Measurements from ENCODE around the gene PCYOX1L.
A peak's percentile ranks its signal among the peaks of the same experiment; 100 is the strongest.

Gene PCYOX1L

DNA sequence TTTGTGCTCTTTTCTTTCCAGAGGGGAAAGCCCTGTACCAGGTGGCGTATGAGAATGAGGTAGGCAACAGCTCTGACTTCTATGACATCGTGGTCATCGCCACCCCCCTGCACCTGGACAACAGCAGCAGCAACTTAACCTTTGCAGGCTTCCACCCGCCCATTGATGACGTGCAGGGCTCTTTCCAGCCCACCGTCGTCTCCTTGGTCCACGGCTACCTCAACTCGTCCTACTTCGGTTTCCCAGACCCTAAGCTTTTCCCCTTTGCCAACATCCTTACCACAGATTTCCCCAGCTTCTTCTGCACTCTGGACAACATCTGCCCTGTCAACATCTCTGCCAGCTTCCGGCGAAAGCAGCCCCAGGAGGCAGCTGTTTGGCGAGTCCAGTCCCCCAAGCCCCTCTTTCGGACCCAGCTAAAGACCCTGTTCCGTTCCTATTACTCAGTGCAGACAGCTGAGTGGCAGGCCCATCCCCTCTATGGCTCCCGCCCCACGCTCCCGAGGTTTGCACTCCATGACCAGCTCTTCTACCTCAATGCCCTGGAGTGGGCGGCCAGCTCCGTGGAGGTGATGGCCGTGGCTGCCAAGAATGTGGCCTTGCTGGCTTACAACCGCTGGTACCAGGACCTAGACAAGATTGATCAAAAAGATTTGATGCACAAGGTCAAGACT is 10.3 kb downstream of the PCYOX1L start:
- H3K27me3 ChIP-seq (replicated peaks; ENCODE audit: control insufficient read depth, insufficient read depth, low read length), result no peaks in the 10 kb centered on the region
- peaks cover 3% of the 10 kb centered on the region for H3K36me3 ChIP-seq (ENCODE audit: control insufficient read depth, insufficient read depth, low read length)
- H3K4me3 ChIP-seq (replicated peaks; ENCODE audit: low read depth, low read length), result no peak overlapping the region
- no peak for DNase-seq (ENCODE audit: extremely low read depth, insufficient read length)
- TF ChIP-seq, protein P1, sequence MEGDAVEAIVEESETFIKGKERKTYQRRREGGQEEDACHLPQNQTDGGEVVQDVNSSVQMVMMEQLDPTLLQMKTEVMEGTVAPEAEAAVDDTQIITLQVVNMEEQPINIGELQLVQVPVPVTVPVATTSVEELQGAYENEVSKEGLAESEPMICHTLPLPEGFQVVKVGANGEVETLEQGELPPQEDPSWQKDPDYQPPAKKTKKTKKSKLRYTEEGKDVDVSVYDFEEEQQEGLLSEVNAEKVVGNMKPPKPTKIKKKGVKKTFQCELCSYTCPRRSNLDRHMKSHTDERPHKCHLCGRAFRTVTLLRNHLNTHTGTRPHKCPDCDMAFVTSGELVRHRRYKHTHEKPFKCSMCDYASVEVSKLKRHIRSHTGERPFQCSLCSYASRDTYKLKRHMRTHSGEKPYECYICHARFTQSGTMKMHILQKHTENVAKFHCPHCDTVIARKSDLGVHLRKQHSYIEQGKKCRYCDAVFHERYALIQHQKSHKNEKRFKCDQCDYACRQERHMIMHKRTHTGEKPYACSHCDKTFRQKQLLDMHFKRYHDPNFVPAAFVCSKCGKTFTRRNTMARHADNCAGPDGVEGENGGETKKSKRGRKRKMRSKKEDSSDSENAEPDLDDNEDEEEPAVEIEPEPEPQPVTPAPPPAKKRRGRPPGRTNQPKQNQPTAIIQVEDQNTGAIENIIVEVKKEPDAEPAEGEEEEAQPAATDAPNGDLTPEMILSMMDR (IDR thresholded peaks at IDR 0.05; ENCODE audit: insufficient read depth, low read length, poor library complexity, severe bottlenecking), result no peak

DNA sequence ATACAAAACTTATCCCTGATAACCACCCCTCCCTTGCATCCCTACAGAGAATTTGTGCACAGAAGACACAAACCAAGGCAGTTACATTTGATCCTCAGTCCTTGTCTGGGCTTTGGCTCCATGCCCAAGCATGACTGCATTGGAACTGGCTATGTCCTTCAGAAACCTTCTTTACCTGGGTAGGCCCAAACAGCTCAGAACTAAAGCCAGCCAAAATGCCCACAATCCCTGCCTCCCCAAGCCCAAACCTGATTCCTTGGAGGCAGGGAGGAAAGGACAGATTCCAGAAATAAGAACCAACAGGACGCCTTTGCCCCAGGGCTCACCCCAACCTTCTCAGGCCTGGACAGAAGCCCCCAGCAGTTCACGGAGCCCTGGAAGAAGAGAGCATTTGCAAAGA is 13.0 kb downstream of the PCYOX1L start:
- no peak for DNase-seq (ENCODE audit: extremely low read depth, insufficient read length)
- Histone ChIP-seq H3K27me3 (replicated peaks; ENCODE audit: control insufficient read depth, insufficient read depth, low read length) (no peaks in the 10 kb centered on the region), H3K36me3 (ENCODE audit: control insufficient read depth, insufficient read depth, low read length) (no peaks in the 10 kb centered on the region; the same call in none of the 2 replicates), H3K4me3 (replicated peaks; ENCODE audit: low read depth, low read length) (no peak overlapping the region)
- TF ChIP-seq, protein P1 (IDR thresholded peaks at IDR 0.05; ENCODE audit: insufficient read depth, low read length, poor library complexity, severe bottlenecking), result no peak

DNA sequence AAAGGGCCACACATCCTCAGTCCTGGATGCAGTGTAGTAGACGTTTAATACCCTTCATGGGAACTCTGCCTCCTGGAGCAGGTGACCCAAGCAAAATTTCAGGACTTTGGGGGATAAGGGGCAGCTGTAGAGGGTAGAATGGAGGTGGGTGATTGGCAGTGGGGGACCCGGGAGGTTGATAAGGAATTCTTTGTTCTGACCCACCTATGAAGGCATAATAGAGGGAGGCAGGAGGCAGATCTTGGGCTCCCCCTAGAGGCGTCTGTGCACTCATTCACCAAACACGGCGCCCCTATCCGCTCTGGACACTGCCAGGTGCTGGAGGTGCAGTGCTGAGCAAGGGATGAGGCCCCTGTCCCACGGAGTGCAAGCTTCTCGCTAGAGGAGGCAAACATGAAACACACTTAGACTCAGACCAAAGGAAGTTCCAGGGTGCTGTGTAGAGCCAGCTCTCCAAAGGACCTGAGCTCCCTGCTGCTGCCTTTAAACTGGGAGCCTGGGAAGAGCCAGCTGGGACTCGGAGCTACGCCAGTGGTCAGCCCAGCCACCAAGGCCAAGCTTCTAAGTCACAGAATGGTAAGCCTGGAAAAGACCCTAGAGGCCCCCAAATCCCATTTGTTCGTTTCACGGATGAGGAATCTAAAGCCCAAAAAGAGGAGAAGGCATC is 13.6 kb downstream of the PCYOX1L start:
- TF ChIP-seq, protein P1 (IDR thresholded peaks at IDR 0.05; ENCODE audit: insufficient read depth, low read length, poor library complexity, severe bottlenecking), result peak; percentile 90
- H3K27me3 ChIP-seq (replicated peaks; ENCODE audit: control insufficient read depth, insufficient read depth, low read length), result no peaks in the 10 kb centered on the region
- H3K36me3 ChIP-seq (ENCODE audit: control insufficient read depth, insufficient read depth, low read length), result no peaks in the 10 kb centered on the region; the same call in 1 of the 2 replicates
- DNase-seq (ENCODE audit: extremely low read depth, insufficient read length), result no peak
- no peak overlapping the region for H3K4me3 ChIP-seq (replicated peaks; ENCODE audit: low read depth, low read length)

DNA sequence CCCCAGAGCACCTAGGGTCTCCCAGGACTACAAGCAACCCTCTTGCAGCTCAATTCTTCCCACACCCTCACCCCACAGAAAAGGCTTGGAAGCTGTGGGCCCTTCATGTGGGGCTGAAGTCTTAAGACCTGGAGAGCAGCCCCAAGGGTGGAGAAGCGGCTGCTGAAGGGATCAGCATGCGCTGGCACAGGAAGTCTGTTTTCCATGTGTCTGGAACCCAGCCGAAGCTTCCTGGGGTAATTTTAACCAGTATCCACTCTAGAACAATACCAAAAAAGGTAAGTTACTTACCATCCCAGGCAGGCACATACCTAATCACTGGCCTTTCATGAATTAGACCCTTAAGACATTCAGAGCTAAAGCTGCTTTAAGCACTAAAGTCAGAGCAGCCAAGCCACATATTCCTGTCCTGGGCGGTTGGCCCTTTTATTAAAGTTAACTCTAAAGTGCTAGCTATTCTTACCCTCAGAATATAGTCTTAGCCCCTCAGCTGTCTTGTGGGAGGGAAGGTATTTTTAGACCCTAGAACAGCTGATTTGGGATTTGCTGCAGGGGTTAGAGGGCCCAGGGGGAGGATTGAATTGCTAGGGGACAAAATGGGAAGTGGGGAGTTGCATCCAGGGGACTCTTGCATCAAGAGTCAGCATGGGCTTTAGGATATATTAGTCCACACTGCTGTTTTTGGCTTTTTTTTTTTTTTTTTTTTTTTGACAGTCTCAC is 14.4 kb downstream of the PCYOX1L start:
- TF ChIP-seq, protein P1 (IDR thresholded peaks at IDR 0.05; ENCODE audit: insufficient read depth, low read length, poor library complexity, severe bottlenecking), result no peak

DNA sequence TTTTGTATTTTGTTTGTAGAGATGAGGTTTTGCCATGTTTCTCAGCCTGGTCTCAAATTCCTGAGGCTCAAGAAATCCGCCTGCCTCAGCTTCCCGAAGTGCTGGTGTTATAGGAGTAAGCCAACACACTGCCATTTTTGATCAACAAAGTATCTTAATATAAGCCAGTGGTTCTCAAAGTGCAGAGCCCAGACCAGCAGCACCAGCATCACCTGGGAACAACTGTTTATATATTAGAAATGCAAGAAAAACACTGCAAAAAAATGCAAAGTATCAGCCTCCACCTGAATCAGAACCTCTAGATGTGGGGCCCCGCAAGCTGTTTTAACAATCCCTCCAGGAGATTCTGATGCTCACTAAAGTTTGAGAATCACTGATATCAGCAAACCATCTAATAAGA is 15.1 kb downstream of the PCYOX1L start:
- Histone ChIP-seq H3K4me3 (replicated peaks; ENCODE audit: low read depth, low read length) (no peak overlapping the region), H3K27me3 (replicated peaks; ENCODE audit: control insufficient read depth, insufficient read depth, low read length) (no peaks in the 10 kb centered on the region), H3K36me3 (ENCODE audit: control insufficient read depth, insufficient read depth, low read length) (no peaks in the 10 kb centered on the region; the same call in 1 of the 2 replicates)
- TF ChIP-seq, protein P1 (IDR thresholded peaks at IDR 0.05; ENCODE audit: insufficient read depth, low read length, poor library complexity, severe bottlenecking), result no peak
- no peak for DNase-seq (ENCODE audit: extremely low read depth, insufficient read length)

More for the DNA sequence above, 14.4 kb downstream of the PCYOX1L start:
- no peaks in the 10 kb centered on the region; the same call in 1 of the 2 replicates for H3K36me3 ChIP-seq (ENCODE audit: control insufficient read depth, insufficient read depth, low read length)
- DNase-seq (ENCODE audit: extremely low read depth, insufficient read length), result no peak
- no peaks in the 10 kb centered on the region for H3K27me3 ChIP-seq (replicated peaks; ENCODE audit: control insufficient read depth, insufficient read depth, low read length)
- no peak overlapping the region for H3K4me3 ChIP-seq (replicated peaks; ENCODE audit: low read depth, low read length)
